K562 (cell line): ENCODE results near the gene TMEM147. TPM values are rescaled to one million over a fixed set of nuclear protein-coding genes. Genes with fewer than 3 reads are reported as not detected.

Source experiments
- ATAC-seq: fragments of 200-7000 bp; cut with Tn5 transposase; 3 replicates; pipeline ENCODE4 v1.9.1; 2020; ENCODE audit warnings: moderate library complexity
- BruUV-seq: library from RNA; stranded (reverse); fragments of 400-500 nt; replicated peaks from 2 replicates; lab custom pipeline; 2021; lab: Mats Ljungman, UMichigan
- CTCF ChIA-PET: fragments of 300-600 bp; formaldehyde crosslinking; extraction: SDS; loops from one replicate; lab custom pipeline; 2021; ENCODE audit warnings: low intra/inter-chr PET ratio; lab: Yijun Ruan, JAX
- POLR2A ChIA-PET: fragments of 300-600, 350-650 bp; sonication (Branson Sonifier 250); formaldehyde crosslinking; extraction: SDS; loops from one replicate; lab custom pipeline; 2021; ENCODE audit warnings: antibody characterized with exemption, inconsistent platforms; lab: Yijun Ruan, JAX
- DNase-seq, 4 experiments: peaks; one replicate each; pipeline versions ENCODE4 v3.0.0 to v3.0.0-alpha.2; 2011 to 2018; ENCODE audit warnings: low spot score in 3 of 4, mixed read lengths in 3 of 4; ENCODE audit errors: extremely low read depth in 1 of 4
- FAIRE-seq: peaks from 2 replicates; lab custom pipeline; 2011; peaks lifted over from hg19 to GRCh38; lab: Jason Lieb, UNC
- H2AFZ ChIP-seq: 2 replicates; pipeline ENCODE4 v1.6.0; 2011; ENCODE audit warnings: low read depth, low read length, control low read depth, inconsistent platforms
- H3K27ac ChIP-seq: fragments of 200-600 bp; 3 replicates; pipeline ENCODE4 v1.8.0; 2011; ENCODE audit warnings: low read depth, mild to moderate bottlenecking, control low read depth, inconsistent platforms, low read length, moderate library complexity, mixed read lengths; ENCODE audit errors: extremely low read depth
- H3K27me3 ChIP-seq, 2 experiments: fragments of 300-600 bp in 1 of 2; 2 replicates in 1 of 2; 3 replicates in 1 of 2; pipeline versions ENCODE4 v1.6.0 to v1.8.0; 2011; ENCODE audit warnings: inconsistent platforms in 2 of 2, low read length in 2 of 2, mild to moderate bottlenecking in 1 of 2, mixed read lengths in 1 of 2, moderate library complexity in 1 of 2; ENCODE audit not compliant: control insufficient read depth in 2 of 2, insufficient read depth in 2 of 2
- H3K36me3 ChIP-seq: fragments of 300-600 bp; 3 replicates; pipeline ENCODE4 v1.8.0; 2011; ENCODE audit warnings: mild to moderate bottlenecking, low read length, inconsistent platforms; ENCODE audit not compliant: control insufficient read depth, insufficient read depth
- H3K4me1 ChIP-seq, 2 experiments: fragments of 200-600 bp in 1 of 2; replicated peaks in 1 of 2; 2 replicates in 1 of 2; 3 replicates in 1 of 2; pipeline versions ENCODE4 v1.5.1 to v1.8.0; 2011; ENCODE audit warnings: inconsistent platforms in 2 of 2, low read length in 2 of 2, mild to moderate bottlenecking in 1 of 2, mixed read lengths in 1 of 2, moderate library complexity in 1 of 2; ENCODE audit not compliant: control insufficient read depth in 2 of 2, insufficient read depth in 2 of 2
- H3K4me2 ChIP-seq: 2 replicates; pipeline ENCODE4 v1.6.1; 2011; ENCODE audit warnings: low read length, control low read depth, inconsistent platforms, mixed read lengths; ENCODE audit not compliant: insufficient read depth
- H3K4me3 ChIP-seq: fragments of 200-600 bp; sonication (generic), shearing (Covaris generic); 2 replicates; pipeline ENCODE4 v1.5.1; 2016; ENCODE audit warnings: control low read depth, inconsistent platforms
- H3K79me2 ChIP-seq: fragments of 200-600 bp; 3 replicates; pipeline ENCODE4 v1.8.0; 2011; ENCODE audit warnings: low read length, inconsistent platforms; ENCODE audit not compliant: control insufficient read depth, insufficient read depth
- H3K9ac ChIP-seq, 2 experiments: 2 replicates each; pipeline versions ENCODE4 v1.6.0 to v1.6.1; 2011; ENCODE audit warnings: low read depth in 2 of 2, low read length in 2 of 2, control low read depth in 1 of 2, inconsistent platforms in 1 of 2, mild to moderate bottlenecking in 1 of 2, mixed read lengths in 1 of 2; ENCODE audit not compliant: insufficient read depth in 1 of 2
- H3K9me1 ChIP-seq: one replicate; pipeline ENCODE4 v1.6.0; 2011; ENCODE audit warnings: inconsistent platforms, mild to moderate bottlenecking, low read length, moderate library complexity; ENCODE audit not compliant: control insufficient read depth, insufficient read depth
- H3K9me3 ChIP-seq: replicated peaks from 2 replicates; pipeline ENCODE4 v1.5.1; 2011; ENCODE audit warnings: low read depth, low read length, inconsistent platforms; ENCODE audit not compliant: control insufficient read depth, insufficient read depth
- H4K20me1 ChIP-seq: replicated peaks from 2 replicates; pipeline ENCODE4 v1.6.1; 2011; ENCODE audit warnings: low read length, inconsistent platforms, mixed read lengths; ENCODE audit not compliant: control insufficient read depth, insufficient read depth
- DEAF1 ChIP-seq: fragments of 450-650 bp; formaldehyde crosslinking; IDR thresholded peaks from 2 replicates; pipeline ENCODE4 v1.4.0; 2020; ENCODE audit warnings: mild to moderate bottlenecking, moderate library complexity
- KLF6 ChIP-seq: fragments of 250-450 bp; sonication (Bioruptor Pico); IDR thresholded peaks from 2 replicates; pipeline ENCODE4 v1.4.0; 2020; ENCODE audit warnings: mild to moderate bottlenecking, moderate library complexity, borderline replicate concordance
- PATZ1 ChIP-seq: fragments of 250-450 bp; sonication (Bioruptor Pico); IDR thresholded peaks from 2 replicates; pipeline ENCODE4 v1.5.0; 2020; ENCODE audit warnings: mild to moderate bottlenecking, borderline replicate concordance
- PCBP2 ChIP-seq: fragments of 200-400 bp; formaldehyde crosslinking; IDR thresholded peaks from 2 replicates; pipeline ENCODE4 v1.6.1; 2018; ENCODE audit warnings: low read length, low read depth, mild to moderate bottlenecking, moderate library complexity; ENCODE audit not compliant: poor library complexity, severe bottlenecking
- STAT5A ChIP-seq: IDR thresholded peaks from 2 replicates; pipeline ENCODE4 v1.6.1; 2012; ENCODE audit warnings: low read length, inconsistent platforms, borderline replicate concordance
- ZC3H4 ChIP-seq: sonication (generic); formaldehyde crosslinking; IDR thresholded peaks from 2 replicates; pipeline ENCODE4 v1.9.0; 2021; ENCODE audit warnings: missing genetic modification reagents, borderline replicate concordance
- WGBS: fragments of 100-300 bp; shearing (Covaris generic); methylation state at CpG from one replicate; pipeline ENCODE4 v1.1.6; 2016; ENCODE audit warnings: low coverage, mixed read lengths; ENCODE audit not compliant: insufficient coverage; ENCODE audit errors: missing lambda C conversion rate; 5-methylcytosine and 5-hydroxymethylcytosine counted together
- in situ Hi-C: fragments of 300-500 bp; cut with MboI; formaldehyde crosslinking; loops from 4 replicates; pipeline ENCODE4 v1.15.0; 2018; ENCODE audit warnings: inconsistent platforms, mixed read lengths
- intact Hi-C: fragments of 100-400 bp; cut with micrococcal nuclease; formaldehyde crosslinking; loops from 2 replicates; pipeline ENCODE4 v1.14.2; 2022
- polyA plus RNA-seq, 8 experiments: library from polyadenylated mRNA; depleted of rRNA in 4 of 8; stranded (reverse) in 5 of 8; unstranded in 3 of 8; fragments of >200 nt; fragmentation: Nextera tagmentation in 2 of 8; fragmentation: Illumina TruSeq in 1 of 8; extraction: Ambion mirVana in 2 of 8; extraction: Trizol in 1 of 8; gene quantifications; 2 replicates each; pipeline versions ENCODE4 v1.2.1 to v1.2.3, GENCODE V29; 2011 to 2014; ENCODE audit warnings: inconsistent platforms in 1 of 8, missing spikeins in 1 of 8
- total RNA-seq, 7 experiments: library from RNA; depleted of rRNA in 6 of 7; stranded (reverse); fragments of >200 nt in 6 of 7; fragmentation: Illumina TruSeq in 2 of 7; extraction: Trizol in 2 of 7; gene quantifications; 2 replicates each; pipeline versions ENCODE4 v1.2.1 to v1.2.3, GENCODE V29; 2011 to 2021; ENCODE audit warnings: low replicate concordance in 1 of 7

TMEM147 gene
- total and polyA plus RNA-seq, 9 of the 15 experiments (the other 6 are each of a cell fraction or from before 2014, with no cell fraction given) = 73.8 to 194 (median 142) TPM

- ATAC-seq (no peak), DNase-seq (no peak), FAIRE-seq (no peak)
- no peak overlapping the region for H3K4me2 ChIP-seq
- POLR2A ChIA-PET = interaction anchor here (0.7 kb wide), 1 partner anchor 264 kb away, joined by 3 read pairs; no protein-coding TSS in a partner anchor
- H2AFZ ChIP-seq = no peak overlapping the region
- no peak overlapping the region for H3K27ac ChIP-seq
- H3K9me1 ChIP-seq = no peaks in the 10 kb centered on the region
- TF ChIP-seq PATZ1 (no peak), STAT5A (no peak), PCBP2 (no peak), DEAF1 (CRISPR knock-in tag) (no peak), KLF6 (CRISPR knock-in tag) (no peak), ZC3H4 (CRISPR knock-in tag) (no peak)
- CTCF ChIA-PET = no interaction called here
- 23% methylated on average over 10 of the region's 10 CpGs for WGBS
- peaks cover 24 to 56% of the 10 kb centered on the region in 2 experiments; a peak in 4 of 5 replicates for H3K27me3 ChIP-seq
- in situ Hi-C loops (no loop called here), intact Hi-C loops (no loop called here)
- no peaks in the 10 kb centered on the region; the same call in none of the 2 replicates for H4K20me1 ChIP-seq
- no peak overlapping the region for H3K4me3 ChIP-seq
- no TSS peak for BruUV-seq
- no peak overlapping the region for H3K9ac ChIP-seq
- H3K4me1 ChIP-seq = peaks cover 3 to 16% of the 10 kb centered on the region in 2 experiments; a peak in 3 of 5 replicates
- no peaks in the 10 kb centered on the region for H3K36me3 ChIP-seq
- no peaks in the 10 kb centered on the region for H3K79me2 ChIP-seq
- no peaks in the 10 kb centered on the region for H3K9me3 ChIP-seq
Measured at GRCh38 chr19:35534803-35535480, 10.5 kb upstream of the TMEM147 start.
